H1 (cell line): ENCODE data around the gene IMPDH1. TPM values are rescaled to one million over a fixed set of nuclear protein-coding genes. Genes with fewer than 3 reads are reported as not detected.

Source experiments
- CTCF ChIA-PET: fragments of 300-600 bp; sonication (Branson Sonifier 250); formaldehyde crosslinking; loops from one replicate; lab custom pipeline; 2021; ENCODE audit not compliant: partially characterized antibody; lab: Charles Lee
- POLR2A ChIA-PET: fragments of 300-600 bp; sonication (Branson Sonifier 250); formaldehyde crosslinking; loops from one replicate; lab custom pipeline; 2021; ENCODE audit warnings: inconsistent platforms; ENCODE audit not compliant: partially characterized antibody; lab: Charles Lee
- DNase-seq, 2 experiments: peaks; one replicate each; pipeline versions ENCODE4 v3.0.0 to v3.0.0-alpha.2; 2010 to 2022; ENCODE audit warnings: low spot score in 2 of 2, low read depth in 1 of 2, mixed read lengths in 1 of 2
- FAIRE-seq: peaks from 2 replicates; lab custom pipeline; 2011; peaks lifted over from hg19 to GRCh38; lab: Jason Lieb, UNC
- H2AFZ ChIP-seq: 2 replicates; pipeline ENCODE4 v1.8.1; 2012; ENCODE audit warnings: low read length, inconsistent platforms
- H2AK5ac ChIP-seq: 2 replicates; pipeline ENCODE4 v1.6.1; 2013; ENCODE audit warnings: low read depth, low read length
- H2BK120ac ChIP-seq: replicated peaks from 2 replicates; pipeline ENCODE3; 2013; ENCODE audit warnings: low read depth, low read length, inconsistent platforms
- H2BK12ac ChIP-seq: 2 replicates; pipeline ENCODE4 v1.6.1; 2013; ENCODE audit warnings: low read depth, low read length
- H2BK15ac ChIP-seq: 2 replicates; pipeline ENCODE4 v1.6.1; 2013; ENCODE audit warnings: low read length
- H2BK20ac ChIP-seq: 2 replicates; pipeline ENCODE4 v1.6.1; 2013; ENCODE audit warnings: low read length
- H2BK5ac ChIP-seq: 2 replicates; pipeline ENCODE4 v1.6.1; 2013; ENCODE audit warnings: low read depth, low read length
- H3K14ac ChIP-seq: 2 replicates; pipeline ENCODE4 v1.6.1; 2013; ENCODE audit warnings: inconsistent platforms; ENCODE audit not compliant: insufficient read length
- H3K18ac ChIP-seq: 2 replicates; pipeline ENCODE4 v1.6.1; 2013; ENCODE audit warnings: low read length; ENCODE audit errors: extremely low read depth
- H3K23ac ChIP-seq: 2 replicates; pipeline ENCODE4 v1.6.1; 2013; ENCODE audit warnings: inconsistent platforms; ENCODE audit not compliant: insufficient read length
- H3K23me2 ChIP-seq: 2 replicates; pipeline ENCODE4 v1.6.1; 2013; ENCODE audit warnings: low read depth, low read length
- H3K27ac ChIP-seq: 2 replicates; pipeline ENCODE4 v1.6.1; 2011; ENCODE audit warnings: low read depth, low read length, inconsistent platforms
- H3K27me3 ChIP-seq, 4 experiments: replicated peaks in 1 of 4; 1 replicate in 1 of 4; 2 replicates in 3 of 4; pipeline versions ENCODE4 v1.6.1 to v1.8.1; 2011 to 2013; ENCODE audit warnings: low read length in 3 of 4, mild to moderate bottlenecking in 3 of 4, inconsistent platforms in 2 of 4, mixed read lengths in 2 of 4, moderate library complexity in 1 of 4; ENCODE audit not compliant: control insufficient read depth in 3 of 4, insufficient read depth in 3 of 4; ENCODE audit errors: extremely low read depth in 1 of 4
- H3K36me3 ChIP-seq, 4 experiments: 2 replicates each; pipeline versions ENCODE4 v1.6.1 to v1.8.1; 2011 to 2013; ENCODE audit warnings: mild to moderate bottlenecking in 4 of 4, low read length in 3 of 4, moderate library complexity in 2 of 4, control low read depth in 1 of 4, inconsistent platforms in 1 of 4; ENCODE audit not compliant: insufficient read depth in 4 of 4, control insufficient read depth in 2 of 4
- H3K4ac ChIP-seq: replicated peaks from 2 replicates; pipeline ENCODE3; 2013; ENCODE audit warnings: low read length, low read depth, mixed read lengths, inconsistent platforms; ENCODE audit not compliant: insufficient read length
- H3K4me1 ChIP-seq, 4 experiments: replicated peaks in 1 of 4; 1 replicate in 1 of 4; 2 replicates in 3 of 4; pipeline versions ENCODE4 v1.6.1 to v1.8.1; 2011 to 2013; ENCODE audit warnings: low read length in 3 of 4, inconsistent platforms in 2 of 4, mixed read lengths in 1 of 4; ENCODE audit not compliant: insufficient read depth in 4 of 4, control insufficient read depth in 3 of 4
- H3K4me2 ChIP-seq, 2 experiments: 2 replicates each; pipeline versions ENCODE4 v1.6.1 to v1.8.1; 2011 to 2013; ENCODE audit warnings: low read depth in 2 of 2, low read length in 2 of 2, control low read depth in 1 of 2, inconsistent platforms in 1 of 2, mild to moderate bottlenecking in 1 of 2; ENCODE audit not compliant: insufficient read depth in 1 of 2
- H3K4me3 ChIP-seq, 4 experiments: fragments of 200-600, 300-600 bp in 1 of 4; sonication (generic), shearing (Covaris generic), sonication (Bioruptor Twin) in 1 of 4; 2 replicates each; pipeline versions ENCODE4 v1.5.1 to v1.8.1; 2011 to 2016; ENCODE audit warnings: low read length in 4 of 4, low read depth in 3 of 4, control low read depth in 2 of 4, inconsistent platforms in 2 of 4, mild to moderate bottlenecking in 2 of 4, mixed read lengths in 1 of 4, moderate library complexity in 1 of 4; ENCODE audit not compliant: insufficient read depth in 2 of 4; ENCODE audit errors: extremely low read depth in 1 of 4
- H3K56ac ChIP-seq: replicated peaks from 2 replicates; pipeline ENCODE3; 2013; ENCODE audit warnings: low read depth, mild to moderate bottlenecking, mixed read lengths, low read length, inconsistent platforms; ENCODE audit not compliant: insufficient read length
- H3K79me1 ChIP-seq: 2 replicates; pipeline ENCODE4 v1.6.1; 2013; ENCODE audit warnings: low read depth, low read length, control low read depth
- H3K79me2 ChIP-seq, 2 experiments: 2 replicates each; pipeline versions ENCODE4 v1.6.1 to v1.8.1; 2012 to 2013; ENCODE audit warnings: low read length in 2 of 2, mild to moderate bottlenecking in 2 of 2, inconsistent platforms in 1 of 2; ENCODE audit not compliant: insufficient read depth in 2 of 2, control insufficient read depth in 1 of 2
- H3K9ac ChIP-seq, 4 experiments: replicated peaks in 1 of 4; 1 replicate in 1 of 4; 2 replicates in 3 of 4; pipeline versions ENCODE4 v1.6.1 to v1.8.1; 2011 to 2013; ENCODE audit warnings: low read depth in 3 of 4, low read length in 3 of 4, control low read depth in 2 of 4, mild to moderate bottlenecking in 2 of 4, moderate library complexity in 2 of 4, inconsistent platforms in 1 of 4; ENCODE audit errors: extremely low read depth in 1 of 4
- H3K9me3 ChIP-seq, 2 experiments: 2 replicates each; pipeline versions ENCODE4 v1.6.1 to v1.8.1; 2012 to 2013; ENCODE audit warnings: mild to moderate bottlenecking in 2 of 2, moderate library complexity in 2 of 2, control low read depth in 1 of 2, inconsistent platforms in 1 of 2, low read depth in 1 of 2, low read length in 1 of 2, mixed read lengths in 1 of 2; ENCODE audit not compliant: insufficient read depth in 2 of 2
- H4K20me1 ChIP-seq, 2 experiments: replicated peaks in 1 of 2; 2 replicates each; pipeline versions ENCODE3 to v1.8.1; 2011 to 2013; ENCODE audit warnings: inconsistent platforms in 2 of 2, low read length in 2 of 2, mild to moderate bottlenecking in 1 of 2; ENCODE audit not compliant: insufficient read depth in 2 of 2, control insufficient read depth in 1 of 2
- H4K5ac ChIP-seq: 2 replicates; pipeline ENCODE4 v1.6.1; 2013; ENCODE audit warnings: low read length, low read depth, mixed read lengths, inconsistent platforms; ENCODE audit not compliant: insufficient read length
- H4K8ac ChIP-seq: 2 replicates; pipeline ENCODE4 v1.8.0; 2013; ENCODE audit warnings: mild to moderate bottlenecking, moderate library complexity, low read length, inconsistent platforms; ENCODE audit not compliant: insufficient read depth; ENCODE audit errors: extremely low read depth
- H4K91ac ChIP-seq: replicated peaks from 2 replicates; pipeline ENCODE3; 2013; ENCODE audit warnings: low read length, mixed read lengths, inconsistent platforms; ENCODE audit not compliant: insufficient read length
- ATF2 ChIP-seq: IDR thresholded peaks from 2 replicates; pipeline ENCODE4 v1.6.1; 2012; ENCODE audit warnings: low read length, inconsistent platforms
- BACH1 ChIP-seq: IDR thresholded peaks from 2 replicates; pipeline ENCODE4 v1.6.1; 2012; ENCODE audit warnings: low read length, improper control_type of control experiment
- CBX8 ChIP-seq: fragments of 300-800, 300-1000 bp; sonication (generic); IDR thresholded peaks from 2 replicates; pipeline ENCODE4 v1.7.1; 2016; ENCODE audit warnings: low read depth, low read length, borderline replicate concordance
- CREB1 ChIP-seq: IDR thresholded peaks from 2 replicates; pipeline ENCODE4 v1.6.1; 2012; ENCODE audit warnings: inconsistent platforms
- EP300 ChIP-seq, 2 experiments: IDR thresholded peaks; 1 replicate in 1 of 2; 2 replicates in 1 of 2; pipeline ENCODE4 v1.6.1; 2011 to 2012; ENCODE audit warnings: low read depth in 2 of 2, low read length in 2 of 2, mild to moderate bottlenecking in 2 of 2, borderline replicate concordance in 1 of 2, inconsistent platforms in 1 of 2, moderate library complexity in 1 of 2
- FOSL1 ChIP-seq: IDR thresholded peaks from 2 replicates; pipeline ENCODE4 v1.6.1; 2011; ENCODE audit warnings: mild to moderate bottlenecking, low read depth, low read length, moderate library complexity; ENCODE audit not compliant: insufficient read depth
- POLR2A ChIP-seq, 2 experiments: IDR thresholded peaks; 1 replicate in 1 of 2; 2 replicates in 1 of 2; pipeline ENCODE4 v1.6.1; 2011; ENCODE audit warnings: low read depth in 2 of 2, low read length in 2 of 2, mild to moderate bottlenecking in 2 of 2; ENCODE audit errors: control extremely low read depth in 1 of 2
- POU5F1 ChIP-seq: IDR thresholded peaks from 2 replicates; pipeline ENCODE4 v1.6.1; 2011; ENCODE audit warnings: low read depth, mild to moderate bottlenecking, low read length, moderate library complexity
- SUZ12 ChIP-seq: fragments of 200-600 bp; sonication (generic); IDR thresholded peaks from 2 replicates; pipeline ENCODE4 v1.6.1; 2012; ENCODE audit warnings: mild to moderate bottlenecking, inconsistent platforms, low read length, moderate library complexity, mixed read lengths
- TAF1 ChIP-seq: IDR thresholded peaks from 2 replicates; pipeline ENCODE4 v1.6.1; 2011; ENCODE audit warnings: mild to moderate bottlenecking, low read depth, low read length
- WGBS, 2 experiments: shearing (Covaris generic) in 1 of 2; methylation state at CpG; one replicate each; pipeline versions ENCODE4 v1.1.6 to v1.1.7; 2013 to 2015; ENCODE audit warnings: low lambda C conversion rate in 2 of 2, mixed read lengths in 2 of 2, inconsistent platforms in 1 of 2, low coverage in 1 of 2, missing lambda C conversion rate in 1 of 2; ENCODE audit not compliant: insufficient replicate concordance in 2 of 2, insufficient coverage in 1 of 2, insufficient read length in 1 of 2; ENCODE audit errors: extremely low coverage in 1 of 2, missing lambda C conversion rate in 1 of 2; 5-methylcytosine and 5-hydroxymethylcytosine counted together
- polyA plus RNA-seq, 7 experiments: library from polyadenylated mRNA; depleted of rRNA in 3 of 7; stranded (reverse) in 5 of 7; unstranded in 2 of 7; fragments of >200 nt in 5 of 7; fragments of 200-250 nt in 2 of 7; gene quantifications; 1 replicate in 5 of 7; 2 replicates in 1 of 7; 4 replicates in 1 of 7; pipeline versions ENCODE4 v1.2.1 to v1.2.3, GENCODE V29; 2011 to 2013; ENCODE audit warnings: missing spikeins in 2 of 7, mixed read lengths in 2 of 7
- total RNA-seq: library from RNA; stranded (reverse); fragmentation: NEBNext Ultra II Directional; extraction: Animal tissue kit (Norgen Biotek cat#: 25700); gene quantifications from 2 replicates; pipeline ENCODE4 v1.2.1, GENCODE V29; 2021
- TF ChIP-seq, protein P1 (sequence below): IDR thresholded peaks from 2 replicates; pipeline ENCODE4 v1.6.1; 2012; ENCODE audit warnings: inconsistent platforms
- TF ChIP-seq, protein P2 (sequence below): IDR thresholded peaks from 2 replicates; pipeline ENCODE4 v1.6.1; 2012; ENCODE audit warnings: inconsistent platforms

IMPDH1 gene
- total and polyA plus RNA-seq, 2 of the 8 experiments (the other 6 are each of a cell fraction or from before 2014, with no cell fraction given): 45.8 TPM

DNA sequence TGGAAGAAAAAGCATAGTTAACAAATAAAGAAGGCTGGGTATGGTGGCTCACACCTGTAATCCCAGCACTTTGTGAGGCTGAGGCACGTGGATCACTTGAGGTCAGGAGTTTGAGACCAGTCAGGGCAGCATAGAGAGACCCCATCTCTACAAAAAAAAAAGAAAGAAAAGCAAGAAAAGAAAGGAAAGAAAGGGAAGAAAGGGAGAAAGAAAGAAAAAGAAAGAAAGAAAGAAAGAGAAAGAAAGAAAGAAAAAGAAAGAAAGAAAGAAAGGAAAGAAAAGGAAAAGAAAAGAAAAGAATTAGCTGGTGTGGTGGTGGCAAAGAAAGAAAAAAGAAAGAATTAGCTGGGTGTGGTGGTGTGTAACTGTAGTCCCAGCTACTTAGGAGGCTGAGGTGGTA lies 42.8 kb upstream of the IMPDH1 start:
- Histone ChIP-seq H2AK5ac (no peak overlapping the region), H3K4ac (no peak overlapping the region), H3K23me2 (peaks cover 9% of the 10 kb centered on the region; the same call in 1 of the 2 replicates), H3K56ac (no peak overlapping the region), H3K23ac (no peak overlapping the region), H3K79me1 (peaks cover 4% of the 10 kb centered on the region), H4K91ac (no peak overlapping the region), H4K20me1 (no peaks in the 10 kb centered on the region), H3K4me3 (no peak overlapping the region), H3K9me3 (no peaks in the 10 kb centered on the region), H3K4me1 (peaks cover 9 to 19% (median 12%) of the 10 kb centered on the region in 4 experiments), H2BK120ac (no peak overlapping the region), H3K36me3 (peaks cover 2 to 7% (median 4%) of the 10 kb centered on the region in 4 experiments; a peak in 5 of 8 replicates), H2BK5ac (no peak overlapping the region), H2BK20ac (no peak overlapping the region), H3K14ac (no peak overlapping the region), H3K18ac (no peak overlapping the region), H2BK15ac (no peak overlapping the region), H4K8ac (no peak overlapping the region), H3K27me3 (no peaks in the 10 kb centered on the region; a peak in 2 of 7 replicates), H2BK12ac (no peak overlapping the region), H2AFZ (no peak overlapping the region), H3K79me2 (peaks cover 0 to 15% of the 10 kb centered on the region in 2 experiments; a peak in 2 of 4 replicates), H4K5ac (no peak overlapping the region), H3K4me2 (no peak overlapping the region), H3K27ac (no peak overlapping the region), H3K9ac (no peak overlapping the region)
- POLR2A ChIA-PET: no interaction called here
- DNase-seq: no peak
- 100% methylated on average over 1 of the region's 1 CpG; no CpG with 5 or more reads in 1 of the 2 experiments for WGBS, 2 experiments
- no peak for FAIRE-seq
- CTCF ChIA-PET: interaction anchor here (1.5 to 5.4 kb wide), 2 partner anchors 9 to 26 kb away, joined by 4 to 67 read pairs; no protein-coding TSS in a partner anchor
- TF ChIP-seq POU5F1 (no peak), POLR2A (IDR thresholded peaks at IDR 0.05; ENCODE audit: control extremely low read depth in 1 of 2, low read depth in 2 of 2, low read length in 2 of 2) (no peak), FOSL1 (no peak), TAF1 (no peak), CREB1 (no peak), EP300 (IDR thresholded peaks at IDR 0.05; ENCODE audit: borderline replicate concordance in 1 of 2, low read depth in 2 of 2, low read length in 2 of 2) (no peak), SUZ12 (no peak), BACH1 (no peak), CBX8 (no peak), ATF2 (no peak)
- TF ChIP-seq, protein P1, sequence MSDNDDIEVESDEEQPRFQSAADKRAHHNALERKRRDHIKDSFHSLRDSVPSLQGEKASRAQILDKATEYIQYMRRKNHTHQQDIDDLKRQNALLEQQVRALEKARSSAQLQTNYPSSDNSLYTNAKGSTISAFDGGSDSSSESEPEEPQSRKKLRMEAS: no peak
- TF ChIP-seq, protein P2, sequence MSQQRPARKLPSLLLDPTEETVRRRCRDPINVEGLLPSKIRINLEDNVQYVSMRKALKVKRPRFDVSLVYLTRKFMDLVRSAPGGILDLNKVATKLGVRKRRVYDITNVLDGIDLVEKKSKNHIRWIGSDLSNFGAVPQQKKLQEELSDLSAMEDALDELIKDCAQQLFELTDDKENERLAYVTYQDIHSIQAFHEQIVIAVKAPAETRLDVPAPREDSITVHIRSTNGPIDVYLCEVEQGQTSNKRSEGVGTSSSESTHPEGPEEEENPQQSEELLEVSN: no peak
